Smooth muscle cell (in vitro differentiated cells): ENCODE results near the gene NIPSNAP3A. TPM values are rescaled to one million over a fixed set of nuclear protein-coding genes. Genes with fewer than 3 reads are reported as not detected.

Experiments used
- DNase-seq: peaks from one replicate; lab custom pipeline; 2025; ENCODE audit not compliant: unreplicated experiment; lab: John Stamatoyannopoulos, UW
- H2AFZ ChIP-seq: fragments of 200-600 bp; sonication (generic); 2 replicates; pipeline ENCODE4 v1.6.0; 2016; ENCODE audit warnings: antibody characterized with exemption, low read depth, mild to moderate bottlenecking
- H3F3A ChIP-seq: fragments of 200-600 bp; sonication (generic); 2 replicates; pipeline ENCODE4 v1.6.0; 2017; ENCODE audit warnings: antibody characterized with exemption, low read depth
- H3K27ac ChIP-seq: fragments of 200-600 bp; sonication (generic); 2 replicates; pipeline ENCODE4 v1.5.1; 2016; ENCODE audit warnings: low read depth, mild to moderate bottlenecking
- H3K27me3 ChIP-seq: fragments of 200-600 bp; sonication (generic); 2 replicates; pipeline ENCODE4 v1.6.1; 2016; ENCODE audit warnings: low read depth, mild to moderate bottlenecking
- H3K36me3 ChIP-seq: fragments of 200-600 bp; sonication (generic); 2 replicates; pipeline ENCODE4 v1.5.1; 2016; ENCODE audit warnings: low read depth
- H3K4me1 ChIP-seq: fragments of 200-600 bp; sonication (generic); 2 replicates; pipeline ENCODE4 v1.5.1; 2016; ENCODE audit warnings: low read depth
- H3K4me2 ChIP-seq: fragments of 200-600 bp; sonication (generic); 2 replicates; pipeline ENCODE4 v1.6.0; 2016; ENCODE audit warnings: mild to moderate bottlenecking
- H3K4me3 ChIP-seq: fragments of 200-600 bp; sonication (generic); 2 replicates; pipeline ENCODE4 v1.5.1; 2016; ENCODE audit warnings: mild to moderate bottlenecking
- H3K79me2 ChIP-seq: fragments of 200-600 bp; sonication (generic); 2 replicates; pipeline ENCODE4 v1.6.0; 2016; ENCODE audit warnings: low read depth, mild to moderate bottlenecking
- H3K9ac ChIP-seq: fragments of 200-600 bp; sonication (generic); 2 replicates; pipeline ENCODE4 v1.6.0; 2016; ENCODE audit warnings: low read depth
- H3K9me3 ChIP-seq: fragments of 200-600 bp; sonication (generic); replicated peaks from 2 replicates; pipeline ENCODE4 v1.5.1; 2016; ENCODE audit warnings: low read depth
- H4K20me1 ChIP-seq: fragments of 200-600 bp; sonication (generic); 2 replicates; pipeline ENCODE4 v1.6.0; 2016; ENCODE audit warnings: low read depth
- WGBS: methylation state at CpG from one replicate; pipeline ENCODE4 v1.1.7; 2016; ENCODE audit warnings: low lambda C conversion rate; 5-methylcytosine and 5-hydroxymethylcytosine counted together
- polyA plus RNA-seq: library from polyadenylated mRNA; unstranded; fragments of >200 nt; fragmentation: Nextera tagmentation; extraction: Ambion mirVana; gene quantifications from 2 replicates; pipeline ENCODE4 v1.2.1, GENCODE V29; 2016
- total RNA-seq: library from RNA; depleted of rRNA; stranded (reverse); fragments of >200 nt; gene quantifications from 2 replicates; pipeline ENCODE4 v1.2.3, GENCODE V29; 2014
- TF ChIP-seq, protein P1 (sequence below): fragments of 200-600 bp; sonication (generic); IDR thresholded peaks from 2 replicates; pipeline ENCODE4 v1.5.1; 2017; ENCODE audit warnings: borderline replicate concordance, mild to moderate bottlenecking, antibody characterized with exemption; ENCODE audit not compliant: insufficient read depth, poor library complexity, severe bottlenecking

Gene NIPSNAP3A
- total and polyA plus RNA-seq, 2 experiments from 2014 or later: 24.3 to 31.4 TPM

DNA sequence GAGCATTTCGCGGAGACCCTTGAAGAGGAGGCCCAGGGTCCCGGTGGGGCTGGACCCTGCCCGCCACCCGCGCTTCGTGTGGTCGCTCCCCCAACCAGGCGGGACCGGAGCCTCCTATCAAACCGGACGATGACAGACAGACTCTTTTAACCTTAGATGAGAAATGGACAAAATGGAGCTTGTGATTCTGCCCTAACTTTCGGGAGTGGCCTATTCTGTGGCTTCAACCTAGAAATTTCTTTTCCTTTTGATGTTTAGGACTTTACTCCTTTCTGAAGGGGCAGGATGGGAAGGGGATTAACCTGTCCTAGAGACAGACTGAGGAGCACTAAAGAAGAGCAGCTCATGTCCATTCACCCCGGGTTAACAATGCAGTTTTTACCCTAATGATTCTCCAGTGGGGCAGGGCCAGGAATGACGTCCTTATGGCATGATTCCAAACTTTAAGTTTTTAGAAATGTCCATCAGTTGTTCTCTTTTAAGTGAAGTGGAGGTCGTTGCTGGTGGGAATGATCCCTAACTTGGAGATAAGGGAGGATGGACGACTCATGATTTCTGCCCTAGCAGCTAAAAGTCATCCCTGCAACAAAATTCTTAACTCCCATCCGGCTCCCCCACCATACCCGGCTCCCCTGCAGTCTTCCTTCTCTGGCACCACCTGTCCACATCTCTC lies 1.0 kb downstream of the NIPSNAP3A start:
- H3F3A ChIP-seq: no peaks in the 10 kb centered on the region
- H4K20me1 ChIP-seq: no peaks in the 10 kb centered on the region
- peak overlapping the region; percentile 78 for H3K9ac ChIP-seq
- TF ChIP-seq, protein P1, sequence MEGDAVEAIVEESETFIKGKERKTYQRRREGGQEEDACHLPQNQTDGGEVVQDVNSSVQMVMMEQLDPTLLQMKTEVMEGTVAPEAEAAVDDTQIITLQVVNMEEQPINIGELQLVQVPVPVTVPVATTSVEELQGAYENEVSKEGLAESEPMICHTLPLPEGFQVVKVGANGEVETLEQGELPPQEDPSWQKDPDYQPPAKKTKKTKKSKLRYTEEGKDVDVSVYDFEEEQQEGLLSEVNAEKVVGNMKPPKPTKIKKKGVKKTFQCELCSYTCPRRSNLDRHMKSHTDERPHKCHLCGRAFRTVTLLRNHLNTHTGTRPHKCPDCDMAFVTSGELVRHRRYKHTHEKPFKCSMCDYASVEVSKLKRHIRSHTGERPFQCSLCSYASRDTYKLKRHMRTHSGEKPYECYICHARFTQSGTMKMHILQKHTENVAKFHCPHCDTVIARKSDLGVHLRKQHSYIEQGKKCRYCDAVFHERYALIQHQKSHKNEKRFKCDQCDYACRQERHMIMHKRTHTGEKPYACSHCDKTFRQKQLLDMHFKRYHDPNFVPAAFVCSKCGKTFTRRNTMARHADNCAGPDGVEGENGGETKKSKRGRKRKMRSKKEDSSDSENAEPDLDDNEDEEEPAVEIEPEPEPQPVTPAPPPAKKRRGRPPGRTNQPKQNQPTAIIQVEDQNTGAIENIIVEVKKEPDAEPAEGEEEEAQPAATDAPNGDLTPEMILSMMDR: no peak
- H3K9me3 ChIP-seq: no peaks in the 10 kb centered on the region
- H3K36me3 ChIP-seq: peaks cover 5% of the 10 kb centered on the region
- WGBS: 10% methylated on average over 19 of the region's 19 CpGs
- peak overlapping the region; percentile 96 for H3K4me3 ChIP-seq
- H3K4me2 ChIP-seq: peak overlapping the region; percentile 93
- peak overlapping the region; percentile 100 for H2AFZ ChIP-seq
- no peak for DNase-seq
- no peaks in the 10 kb centered on the region for H3K4me1 ChIP-seq
- peaks cover 12% of the 10 kb centered on the region for H3K79me2 ChIP-seq
- peak overlapping the region; percentile 55 for H3K27ac ChIP-seq
- H3K27me3 ChIP-seq: no peaks in the 10 kb centered on the region

DNA sequence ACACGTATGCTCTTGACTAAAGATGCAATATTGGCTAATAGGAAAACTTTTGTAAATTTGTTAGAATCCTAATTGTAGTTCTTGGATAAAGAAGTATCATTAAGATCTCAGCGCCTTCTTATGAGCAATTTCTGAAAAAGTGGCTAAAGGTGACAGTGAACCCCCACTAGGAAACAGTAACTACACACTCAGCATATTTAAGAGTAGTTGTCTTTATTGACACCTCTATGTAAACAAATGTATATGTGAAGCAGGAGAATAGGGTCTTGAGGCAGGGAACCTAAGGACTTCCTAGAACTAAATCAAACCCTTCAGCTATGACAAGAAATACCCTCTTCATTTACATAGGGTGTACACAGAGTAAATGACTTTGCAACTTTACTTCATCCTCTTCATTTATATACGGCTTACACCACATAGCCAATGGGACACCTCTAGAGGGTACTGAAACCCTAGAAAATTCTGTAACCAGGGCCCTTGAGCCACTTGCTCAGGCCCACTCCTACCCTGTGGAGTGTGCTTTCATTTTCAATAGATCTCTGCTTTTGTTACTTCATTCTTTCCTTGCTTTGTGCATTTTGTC lies 2.8 kb downstream of the NIPSNAP3A start:
- 95% methylated on average over 3 of the region's 3 CpGs for WGBS
- Histone ChIP-seq H3K4me2 (no peak overlapping the region), H3K4me1 (no peaks in the 10 kb centered on the region), H3K9me3 (no peaks in the 10 kb centered on the region), H4K20me1 (no peaks in the 10 kb centered on the region), H3K27ac (no peak overlapping the region), H3F3A (no peaks in the 10 kb centered on the region), H3K9ac (no peak overlapping the region), H3K4me3 (no peak overlapping the region), H3K79me2 (peaks cover 12% of the 10 kb centered on the region), H3K27me3 (no peaks in the 10 kb centered on the region), H2AFZ (no peak overlapping the region), H3K36me3 (peaks cover 10% of the 10 kb centered on the region)
- no peak for DNase-seq
- TF ChIP-seq, protein P1: no peak

DNA sequence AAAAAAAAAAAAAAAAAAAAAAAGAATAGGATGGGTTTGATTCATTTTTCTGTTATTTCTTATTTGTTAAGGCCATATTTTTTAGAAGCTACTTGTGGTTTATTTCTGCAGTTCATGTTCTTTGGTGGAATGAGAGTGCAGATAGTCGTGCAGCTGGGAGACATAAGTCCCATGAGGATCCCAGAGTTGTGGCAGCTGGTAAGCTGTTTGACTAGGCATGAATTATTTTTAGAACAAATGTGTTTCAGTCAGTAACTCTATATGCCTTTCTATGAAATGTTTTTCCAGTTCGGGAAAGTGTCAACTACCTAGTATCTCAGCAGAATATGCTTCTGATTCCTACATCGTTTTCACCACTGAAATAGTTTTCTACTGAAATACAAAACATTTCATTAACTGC lies 11.5 kb downstream of the NIPSNAP3A start:
- Histone ChIP-seq H3K4me2 (no peak overlapping the region), H3K4me1 (no peaks in the 10 kb centered on the region), H4K20me1 (no peaks in the 10 kb centered on the region), H3K27me3 (no peaks in the 10 kb centered on the region), H3K79me2 (no peaks in the 10 kb centered on the region), H3K9me3 (no peaks in the 10 kb centered on the region), H3K4me3 (no peak overlapping the region), H3K36me3 (no peaks in the 10 kb centered on the region), H3K9ac (no peak overlapping the region), H3K27ac (no peak overlapping the region), H3F3A (peaks cover 8% of the 10 kb centered on the region), H2AFZ (no peak overlapping the region)
- TF ChIP-seq, protein P1: no peak
- 86% methylated on average over 3 of the region's 3 CpGs for WGBS
- no peak for DNase-seq

DNA sequence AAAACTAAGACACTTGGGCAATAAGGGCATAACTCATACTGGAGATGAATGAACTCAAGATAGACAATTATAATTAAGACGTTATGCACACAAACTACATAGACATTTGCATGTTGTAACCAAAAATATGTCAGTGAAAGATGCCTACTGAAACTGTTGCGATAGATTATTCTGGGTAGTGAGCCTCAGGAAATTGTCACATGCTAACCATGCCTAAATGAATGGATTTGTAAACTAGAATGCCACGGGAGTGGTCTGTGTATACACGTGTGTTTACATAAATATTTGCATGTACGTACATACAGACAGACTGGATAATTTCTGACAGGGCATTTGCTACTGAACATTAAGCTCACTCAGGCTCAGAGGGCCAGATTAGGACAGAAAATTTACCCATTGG lies 17.7 kb downstream of the NIPSNAP3A start:
- WGBS: 85% methylated on average over 5 of the region's 5 CpGs
- no peak overlapping the region for H2AFZ ChIP-seq
- TF ChIP-seq, protein P1: no peak

More for the DNA sequence above, 17.7 kb downstream of the NIPSNAP3A start:
- DNase-seq: no peak
- Histone ChIP-seq H3K79me2 (no peaks in the 10 kb centered on the region), H4K20me1 (no peaks in the 10 kb centered on the region), H3K4me2 (no peak overlapping the region), H3K36me3 (no peaks in the 10 kb centered on the region), H3K4me1 (no peaks in the 10 kb centered on the region), H3K9ac (no peak overlapping the region), H3F3A (peaks cover 8% of the 10 kb centered on the region), H3K27ac (no peak overlapping the region), H3K4me3 (peak overlapping the region; percentile 83), H3K27me3 (no peaks in the 10 kb centered on the region), H3K9me3 (no peaks in the 10 kb centered on the region)
